Posterior cingulate gyrus (tissue), 11 donors: ENCODE results near the gene RASAL2.

ENCODE experiments used
- DNase-seq, 10 donors: peaks; one replicate each; pipeline versions ENCODE4 v3.0.0 to v3.0.0-alpha.2; 2020 to 2021; ENCODE audit warnings: mixed read lengths in 3 of 10
- intact Hi-C: fragments of 100-400 bp; cut with DNase I; formaldehyde crosslinking; loops from one replicate; pipeline ENCODE4 v1.15.1; 2023

RASAL2 gene

GRCh38 chr1:178411756-178412399 lies 318.0 kb downstream of the RASAL2 start:
- no peak for DNase-seq
- intact Hi-C loops, result no loop called here

- DNase-seq, result no peak
These were observed 318.5 kb downstream of the RASAL2 start for GRCh38 chr1:178412400-178412770.

GRCh38 chr1:178417858-178418257 lies 324.0 kb downstream of the RASAL2 start:
- no peak for DNase-seq
- intact Hi-C loops, result no loop called here

More at GRCh38 chr1:178412400-178412770, 318.5 kb downstream of the RASAL2 start:
- intact Hi-C loops, result no loop called here

GRCh38 chr1:178418284-178418955 lies 324.5 kb downstream of the RASAL2 start:
- no peak for DNase-seq
- intact Hi-C loops, result no loop called here

- DNase-seq, result no peak
- intact Hi-C loops, result no loop called here
These were observed 340.5 kb downstream of the RASAL2 start for GRCh38 chr1:178434360-178434759.

- intact Hi-C loops, result no loop called here
- DNase-seq, result no peak
These were observed 341.1 kb downstream of the RASAL2 start for GRCh38 chr1:178434899-178435435.

GRCh38 chr1:178436899-178437298 lies 343.0 kb downstream of the RASAL2 start:
- intact Hi-C loops, result no loop called here
- DNase-seq, result no peak

GRCh38 chr1:178438432-178438831 lies 344.5 kb downstream of the RASAL2 start:
- DNase-seq, result no peak
- intact Hi-C loops, result no loop called here

- DNase-seq, result no peak
- intact Hi-C loops, result no loop called here
These were observed 349.0 kb downstream of the RASAL2 start for GRCh38 chr1:178442925-178443324.

- intact Hi-C loops, result no loop called here
These were observed 357.0 kb downstream of the RASAL2 start for GRCh38 chr1:178450871-178451270.

GRCh38 chr1:178451529-178451928 lies 357.6 kb downstream of the RASAL2 start:
- no peak for DNase-seq
- intact Hi-C loops, result no loop called here

More at GRCh38 chr1:178450871-178451270, 357.0 kb downstream of the RASAL2 start:
- no peak for DNase-seq

GRCh38 chr1:178452013-178452412 lies 358.1 kb downstream of the RASAL2 start:
- intact Hi-C loops, result no loop called here
- peak in 1 of 10 donors; percentile 69 for DNase-seq

GRCh38 chr1:178456472-178456871 lies 362.6 kb downstream of the RASAL2 start:
- no peak for DNase-seq
- intact Hi-C loops, result no loop called here

GRCh38 chr1:178457651-178458050 lies 363.7 kb downstream of the RASAL2 start:
- intact Hi-C loops, result no loop called here
- no peak for DNase-seq

- DNase-seq, result peak in 3 of 10 donors; percentile 66 to 71 (median 67)
- intact Hi-C loops, result no loop called here
These were observed 364.3 kb downstream of the RASAL2 start for GRCh38 chr1:178458203-178458602.

- intact Hi-C loops, result no loop called here
- no peak for DNase-seq
These were observed 367.2 kb downstream of the RASAL2 start for GRCh38 chr1:178461104-178461503.

- intact Hi-C loops, result no loop called here
- no peak for DNase-seq
These were observed 367.8 kb downstream of the RASAL2 start for GRCh38 chr1:178461701-178462100.

- intact Hi-C loops, result no loop called here
- DNase-seq, result no peak
These were observed 370.2 kb downstream of the RASAL2 start for GRCh38 chr1:178464141-178464540.

GRCh38 chr1:178464566-178464965 lies 370.7 kb downstream of the RASAL2 start:
- intact Hi-C loops, result no loop called here

GRCh38 chr1:178465011-178465410 lies 371.1 kb downstream of the RASAL2 start:
- intact Hi-C loops, result no loop called here
- DNase-seq, result no peak

More at GRCh38 chr1:178464566-178464965, 370.7 kb downstream of the RASAL2 start:
- DNase-seq, result no peak

GRCh38 chr1:178467837-178468236 lies 373.9 kb downstream of the RASAL2 start:
- intact Hi-C loops, result no loop called here
- DNase-seq, result no peak

GRCh38 chr1:178470411-178470960 lies 376.6 kb downstream of the RASAL2 start:
- DNase-seq, result no peak
- intact Hi-C loops, result no loop called here
